Endodermal cell (in vitro differentiated cells): ENCODE measurements around the gene GSS. TPM values are rescaled to one million over a fixed set of nuclear protein-coding genes. Genes with fewer than 3 reads are reported as not detected.

Source experiments
- DNase-seq: peaks from one replicate; pipeline ENCODE4 v3.0.0-alpha.2; 2017
- H3K27ac ChIP-seq: 2 replicates; pipeline ENCODE4 v1.5.1; 2013; ENCODE audit warnings: mild to moderate bottlenecking, low read depth, low read length, moderate library complexity
- H3K27me3 ChIP-seq: 2 replicates; pipeline ENCODE4 v1.6.1; 2013; ENCODE audit warnings: mild to moderate bottlenecking, low read length, moderate library complexity; ENCODE audit not compliant: insufficient read depth, control insufficient read depth, poor library complexity, severe bottlenecking
- H3K36me3 ChIP-seq: 2 replicates; pipeline ENCODE4 v1.7.0; 2013; ENCODE audit warnings: mild to moderate bottlenecking, low read length, moderate library complexity; ENCODE audit not compliant: control insufficient read depth, insufficient read depth
- H3K4me1 ChIP-seq: one replicate; pipeline ENCODE4 v1.7.0; 2013; ENCODE audit warnings: low read length; ENCODE audit not compliant: control insufficient read depth, insufficient read depth
- H3K4me3 ChIP-seq: 2 replicates; pipeline ENCODE4 v1.5.1; 2013; ENCODE audit warnings: mild to moderate bottlenecking, low read length, moderate library complexity
- H3K9ac ChIP-seq: 2 replicates; pipeline ENCODE4 v1.6.1; 2013; ENCODE audit warnings: mild to moderate bottlenecking, low read length, moderate library complexity; ENCODE audit not compliant: poor library complexity, severe bottlenecking; ENCODE audit errors: extremely low read depth
- H3K9me3 ChIP-seq: 2 replicates; pipeline ENCODE4 v1.6.1; 2013; ENCODE audit warnings: mild to moderate bottlenecking, low read length, moderate library complexity; ENCODE audit not compliant: control insufficient read depth
- H3K27ac Mint-ChIP-seq: 2 replicates; pipeline ENCODE4 v1.8.0; 2020; ENCODE audit warnings: mixed read lengths
- H3K27me3 Mint-ChIP-seq: 2 replicates; pipeline ENCODE4 v1.8.0; 2021; ENCODE audit warnings: mild to moderate bottlenecking, mixed read lengths; ENCODE audit not compliant: insufficient read depth
- H3K36me3 Mint-ChIP-seq: 2 replicates; pipeline ENCODE4 v1.8.0; 2020; ENCODE audit warnings: low read depth, mixed read lengths
- H3K4me1 Mint-ChIP-seq: 2 replicates; pipeline ENCODE4 v1.8.0; 2020; ENCODE audit warnings: mixed read lengths
- H3K4me3 Mint-ChIP-seq: 2 replicates; pipeline ENCODE4 v1.8.0; 2020; ENCODE audit warnings: mild to moderate bottlenecking, moderate library complexity, mixed read lengths
- H3K9me3 Mint-ChIP-seq: 2 replicates; pipeline ENCODE4 v1.8.0; 2020; ENCODE audit warnings: mild to moderate bottlenecking, mixed read lengths
- CTCF ChIP-seq: fragments of 200-600 bp; sonication (generic); conservative IDR thresholded peaks from 2 replicates; pipeline ENCODE4 v1.5.0; 2021; ENCODE audit warnings: antibody characterized with exemption, mild to moderate bottlenecking
- WGBS, 2 experiments: methylation state at CpG; one replicate each; pipeline versions ENCODE4 v1.1.5 to v1.1.7; 2013; ENCODE audit warnings: missing lambda C conversion rate in 2 of 2, mixed read lengths in 1 of 2; ENCODE audit not compliant: insufficient coverage in 1 of 2, insufficient read length in 1 of 2; 5-methylcytosine and 5-hydroxymethylcytosine counted together
- total RNA-seq, 2 donors: library from RNA; stranded (reverse); fragmentation: NEBNext Ultra II Directional in 1 of 2; extraction: Animal tissue kit (Norgen Biotek cat#: 25700) in 1 of 2; gene quantifications; 2 replicates in 1 of 2; 3 replicates in 1 of 2; pipeline ENCODE4 v1.2.1, GENCODE V29; 2021

The GSS gene
- total RNA-seq, 2 donors from 2014 or later: 60.8 to 71.3 TPM

- Histone ChIP-seq H3K4me3 (no peak overlapping the region), H3K4me1 (peaks cover 10% of the 10 kb centered on the region), H3K9ac (no peak overlapping the region), H3K36me3 (no peaks in the 10 kb centered on the region), H3K9me3 (no peaks in the 10 kb centered on the region), H3K27ac (no peak overlapping the region), H3K27me3 (no peaks in the 10 kb centered on the region)
- WGBS, 2 experiments: 98% methylated on average over 15 to 40 of the region's 42 CpGs
- no peak for TF ChIP-seq CTCF
- peaks cover 38% of the 10 kb centered on the region for H3K27me3 Mint-ChIP-seq
- no peaks in the 10 kb centered on the region for H3K9me3 Mint-ChIP-seq
- peak; percentile 97 for DNase-seq
- no peaks in the 10 kb centered on the region for H3K36me3 Mint-ChIP-seq
- no peak overlapping the region for H3K27ac Mint-ChIP-seq
- H3K4me3 Mint-ChIP-seq: no peak overlapping the region
- peaks cover 20% of the 10 kb centered on the region for H3K4me1 Mint-ChIP-seq
Measured at GRCh38 chr20:34979366-34980153, 24.0 kb upstream of the GSS start.

- H3K4me1 ChIP-seq: peaks cover 11% of the 10 kb centered on the region
- H3K4me1 Mint-ChIP-seq: peaks cover 22% of the 10 kb centered on the region
- no peak overlapping the region for H3K4me3 ChIP-seq
- peaks cover 32% of the 10 kb centered on the region for H3K27me3 Mint-ChIP-seq
- 90 to 96% methylated on average over 10 of the region's 10 CpGs for WGBS, 2 experiments
- no peak overlapping the region for H3K27ac Mint-ChIP-seq
- H3K36me3 Mint-ChIP-seq: no peaks in the 10 kb centered on the region
- H3K27ac ChIP-seq: no peak overlapping the region
- no peak for TF ChIP-seq CTCF
- no peak overlapping the region for H3K4me3 Mint-ChIP-seq
- no peaks in the 10 kb centered on the region for H3K9me3 ChIP-seq
- no peak for DNase-seq
- H3K9me3 Mint-ChIP-seq: no peaks in the 10 kb centered on the region
- H3K9ac ChIP-seq: no peak overlapping the region
- H3K27me3 ChIP-seq: no peaks in the 10 kb centered on the region
- no peaks in the 10 kb centered on the region for H3K36me3 ChIP-seq
Measured at GRCh38 chr20:34978092-34978744, 22.6 kb upstream of the GSS start.

GRCh38 chr20:34977365-34978091 lies 21.9 kb upstream of the GSS start:
- Histone ChIP-seq H3K9me3 (no peaks in the 10 kb centered on the region), H3K27ac (no peak overlapping the region), H3K36me3 (no peaks in the 10 kb centered on the region), H3K4me3 (no peak overlapping the region), H3K27me3 (no peaks in the 10 kb centered on the region), H3K4me1 (peaks cover 11% of the 10 kb centered on the region), H3K9ac (no peak overlapping the region)
- 34 to 72% methylated on average over 4 to 17 of the region's 17 CpGs for WGBS, 2 experiments
- DNase-seq: peak; percentile 69
- TF ChIP-seq CTCF: no peak
- no peak overlapping the region for H3K4me3 Mint-ChIP-seq
- H3K4me1 Mint-ChIP-seq: peaks cover 25% of the 10 kb centered on the region
- H3K36me3 Mint-ChIP-seq: no peaks in the 10 kb centered on the region
- peaks cover 37% of the 10 kb centered on the region for H3K27me3 Mint-ChIP-seq
- H3K9me3 Mint-ChIP-seq: no peaks in the 10 kb centered on the region
- H3K27ac Mint-ChIP-seq: no peak overlapping the region
